Fibroblast of skin of abdomen (primary cell): ENCODE measurements around the gene PCLO. TPM values are rescaled to one million over a fixed set of nuclear protein-coding genes. Genes with fewer than 3 reads are reported as not detected.

Experiments used
- DNase-seq: peaks from one replicate; pipeline ENCODE4 v3.0.0-alpha.2; 2013
- polyA plus RNA-seq, 2 experiments: library from polyadenylated mRNA; unstranded; fragments of 120-200 nt; gene quantifications; one replicate each; pipeline ENCODE4 v1.2.1, GENCODE V29; 2013; ENCODE audit not compliant: insufficient read length in 2 of 2

Gene PCLO, protein sequence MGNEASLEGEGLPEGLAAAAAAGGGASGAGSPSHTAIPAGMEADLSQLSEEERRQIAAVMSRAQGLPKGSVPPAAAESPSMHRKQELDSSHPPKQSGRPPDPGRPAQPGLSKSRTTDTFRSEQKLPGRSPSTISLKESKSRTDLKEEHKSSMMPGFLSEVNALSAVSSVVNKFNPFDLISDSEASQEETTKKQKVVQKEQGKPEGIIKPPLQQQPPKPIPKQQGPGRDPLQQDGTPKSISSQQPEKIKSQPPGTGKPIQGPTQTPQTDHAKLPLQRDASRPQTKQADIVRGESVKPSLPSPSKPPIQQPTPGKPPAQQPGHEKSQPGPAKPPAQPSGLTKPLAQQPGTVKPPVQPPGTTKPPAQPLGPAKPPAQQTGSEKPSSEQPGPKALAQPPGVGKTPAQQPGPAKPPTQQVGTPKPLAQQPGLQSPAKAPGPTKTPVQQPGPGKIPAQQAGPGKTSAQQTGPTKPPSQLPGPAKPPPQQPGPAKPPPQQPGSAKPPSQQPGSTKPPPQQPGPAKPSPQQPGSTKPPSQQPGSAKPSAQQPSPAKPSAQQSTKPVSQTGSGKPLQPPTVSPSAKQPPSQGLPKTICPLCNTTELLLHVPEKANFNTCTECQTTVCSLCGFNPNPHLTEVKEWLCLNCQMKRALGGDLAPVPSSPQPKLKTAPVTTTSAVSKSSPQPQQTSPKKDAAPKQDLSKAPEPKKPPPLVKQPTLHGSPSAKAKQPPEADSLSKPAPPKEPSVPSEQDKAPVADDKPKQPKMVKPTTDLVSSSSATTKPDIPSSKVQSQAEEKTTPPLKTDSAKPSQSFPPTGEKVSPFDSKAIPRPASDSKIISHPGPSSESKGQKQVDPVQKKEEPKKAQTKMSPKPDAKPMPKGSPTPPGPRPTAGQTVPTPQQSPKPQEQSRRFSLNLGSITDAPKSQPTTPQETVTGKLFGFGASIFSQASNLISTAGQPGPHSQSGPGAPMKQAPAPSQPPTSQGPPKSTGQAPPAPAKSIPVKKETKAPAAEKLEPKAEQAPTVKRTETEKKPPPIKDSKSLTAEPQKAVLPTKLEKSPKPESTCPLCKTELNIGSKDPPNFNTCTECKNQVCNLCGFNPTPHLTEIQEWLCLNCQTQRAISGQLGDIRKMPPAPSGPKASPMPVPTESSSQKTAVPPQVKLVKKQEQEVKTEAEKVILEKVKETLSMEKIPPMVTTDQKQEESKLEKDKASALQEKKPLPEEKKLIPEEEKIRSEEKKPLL (N-terminal part only)
- 0.17 TPM for polyA plus RNA-seq (2013, experiment 1 of 2; ENCODE audit: insufficient read length)
- 0.17 TPM for polyA plus RNA-seq (2013, experiment 2 of 2; ENCODE audit: insufficient read length)

DNA sequence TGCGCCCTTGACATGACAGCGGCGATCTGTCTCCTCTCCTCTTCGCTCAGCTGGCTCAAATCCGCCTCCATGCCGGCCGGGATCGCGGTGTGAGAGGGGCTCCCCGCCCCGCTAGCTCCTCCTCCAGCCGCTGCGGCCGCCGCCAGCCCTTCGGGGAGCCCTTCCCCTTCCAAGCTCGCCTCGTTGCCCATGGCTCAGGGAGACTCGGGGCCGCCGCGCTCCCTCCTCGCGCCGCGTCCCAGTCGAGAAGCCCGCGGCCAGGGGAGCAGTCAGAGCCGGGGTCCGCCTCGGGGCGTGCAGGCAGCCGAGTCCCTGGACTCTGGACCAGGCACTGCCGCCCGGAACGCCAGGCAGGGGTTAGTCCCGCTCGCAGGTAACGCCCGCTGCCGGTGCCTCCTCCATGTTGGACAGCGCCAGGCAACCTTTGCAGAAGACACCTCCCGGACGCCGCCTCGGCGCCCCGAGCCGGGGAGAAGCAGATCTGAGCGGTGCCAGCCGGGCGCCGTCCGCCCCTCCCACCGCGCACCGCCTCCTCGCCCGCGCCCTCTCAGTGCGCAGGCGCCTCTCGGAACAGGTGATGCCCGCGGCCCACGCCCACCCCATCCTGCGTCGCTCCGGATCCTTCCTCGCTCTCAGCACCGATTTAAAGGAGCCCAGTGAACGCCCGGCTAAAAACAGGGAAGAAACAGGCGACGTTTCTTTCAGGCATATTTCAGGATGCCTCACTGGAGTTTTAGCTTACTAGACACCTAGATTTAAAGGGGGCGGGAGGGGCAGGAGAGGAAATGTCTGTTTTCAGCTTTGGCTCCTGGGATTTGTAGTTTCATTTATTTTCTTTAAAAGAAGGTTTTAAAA lies at the start of gene PCLO:
Gene PCLO, minus strand, starts transcription at position 483 of the 855 bp plus-strand sequence. Its CDS starts 292 bp downstream, at position 191.
- DNase-seq: peak; percentile 33

DNA sequence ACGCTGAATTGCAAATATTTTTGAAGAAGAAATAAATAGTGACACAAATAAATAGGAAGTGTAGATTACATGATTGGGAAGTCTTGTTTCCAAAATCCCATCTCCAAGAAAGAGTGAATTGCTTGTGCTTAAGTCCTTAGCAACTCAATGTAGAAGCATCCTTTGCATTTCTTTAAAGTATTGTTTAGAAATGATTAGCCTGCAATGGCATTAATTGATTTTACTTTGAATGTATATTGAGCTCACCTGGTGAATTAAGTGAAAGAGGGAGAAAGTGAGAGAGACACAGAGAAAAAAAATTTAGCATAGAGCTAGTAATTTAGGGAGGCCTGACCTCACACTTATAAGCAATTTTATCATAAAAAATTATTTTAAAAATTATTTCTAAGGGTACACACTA lies 49.0 kb upstream of the PCLO start:
- no peak for DNase-seq

DNA sequence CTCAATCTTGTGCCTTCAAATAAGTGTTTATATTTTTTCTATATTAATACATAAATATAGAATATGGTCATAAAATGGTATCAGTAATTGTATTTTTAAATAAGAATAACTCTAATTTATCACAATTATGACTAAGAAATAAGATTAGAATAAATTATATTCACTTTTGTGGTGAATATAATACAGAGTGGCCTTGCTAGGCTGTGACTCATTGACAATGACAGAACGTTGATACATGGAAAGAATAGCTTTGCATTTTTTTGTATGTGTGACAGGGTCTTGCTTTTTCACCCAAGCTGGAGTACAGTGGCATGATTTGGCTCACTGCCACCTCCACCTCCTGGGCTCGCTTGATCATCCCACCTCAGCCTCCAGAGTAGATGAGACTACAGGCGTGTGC lies 47.8 kb upstream of the PCLO start:
- DNase-seq: no peak

DNA sequence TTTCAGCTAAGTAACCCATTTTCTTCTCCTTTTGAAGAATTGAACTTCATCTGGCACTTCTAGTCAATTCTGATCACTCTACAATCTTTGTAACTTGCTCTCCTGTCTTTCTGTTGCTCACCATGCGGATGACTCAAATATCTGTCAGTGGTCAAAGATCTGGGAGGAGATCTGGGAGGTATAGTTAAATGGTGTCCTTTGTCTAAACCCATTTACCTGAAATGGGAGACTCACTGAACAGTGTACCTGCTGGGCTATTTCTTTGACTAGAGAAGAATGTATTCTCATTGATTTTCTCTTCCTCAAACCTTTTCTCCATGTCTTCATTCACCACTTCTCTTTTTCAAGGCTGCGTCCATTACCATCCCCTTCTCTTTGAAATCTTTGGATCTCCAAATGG lies 42.0 kb upstream of the PCLO start:
- DNase-seq: no peak

DNA sequence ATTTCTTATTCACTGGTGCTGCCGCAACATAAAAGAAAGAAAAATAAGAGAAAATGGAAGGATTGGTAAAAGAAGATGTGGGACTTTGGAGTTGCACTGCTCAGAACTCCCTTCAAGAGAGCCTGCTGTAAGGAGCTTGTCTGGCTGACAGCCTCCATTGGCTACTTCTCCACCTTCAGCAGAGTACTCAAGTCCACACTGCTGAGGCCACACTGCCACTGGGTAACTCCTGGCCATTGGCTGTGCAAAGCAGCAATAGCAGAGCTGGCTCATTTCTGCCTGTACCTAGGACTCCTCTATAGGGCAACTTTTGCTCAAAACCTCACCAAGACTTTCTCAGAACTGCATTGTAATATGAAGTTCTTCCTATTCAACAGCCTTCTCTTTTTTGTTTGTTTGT lies 38.7 kb upstream of the PCLO start:
- no peak for DNase-seq

DNA sequence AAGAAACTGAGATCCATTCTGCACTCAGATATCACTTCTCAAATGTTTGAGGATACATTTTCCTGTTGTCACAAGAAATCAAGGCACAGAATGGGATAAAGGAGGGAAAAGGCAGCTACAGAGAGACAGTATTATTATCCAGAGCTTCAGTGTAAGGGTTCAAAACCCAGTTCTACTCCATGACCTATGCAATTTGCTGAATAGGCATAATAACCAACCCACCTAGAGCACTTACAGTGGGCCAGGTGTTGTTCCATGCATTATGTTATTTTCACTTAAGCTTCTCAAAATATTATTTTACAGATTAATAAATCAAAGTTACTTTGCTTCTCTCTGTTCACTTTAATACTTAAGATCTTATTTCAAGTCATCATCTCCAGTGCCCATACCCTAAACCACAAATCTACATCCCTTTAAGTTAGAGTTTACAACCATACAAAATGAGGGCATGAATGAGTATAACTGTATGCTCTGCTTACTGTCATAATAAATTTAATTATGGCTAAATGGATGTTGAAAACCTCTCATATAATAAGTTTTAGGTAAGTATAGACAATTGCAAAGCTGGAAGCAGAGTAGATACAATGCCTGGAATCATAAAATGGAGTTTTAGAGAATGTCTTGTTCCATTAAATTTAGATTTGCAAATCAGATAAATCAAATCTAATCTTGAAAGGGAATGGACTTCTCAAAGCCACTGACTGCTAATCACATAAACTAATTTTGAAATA lies 28.1 kb upstream of the PCLO start:
- no peak for DNase-seq

DNA sequence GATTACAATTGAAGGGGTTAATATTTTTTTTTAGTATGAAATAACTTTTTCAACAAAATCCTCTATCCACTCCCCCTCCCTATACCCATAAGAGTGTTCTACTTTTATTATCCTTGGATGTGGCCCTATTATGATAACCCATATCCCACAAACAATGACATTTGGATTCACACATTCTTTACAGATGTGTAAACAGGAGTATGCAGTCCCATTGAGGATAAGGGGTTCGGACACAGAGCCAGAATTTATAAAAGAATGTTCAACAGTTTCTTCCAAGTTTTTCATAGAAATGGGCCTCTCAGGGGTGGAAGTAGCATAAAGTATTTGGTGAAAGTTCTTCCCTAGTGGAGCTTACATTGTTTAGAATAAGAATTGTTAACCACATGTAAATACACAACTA lies 16.1 kb upstream of the PCLO start:
- peak; percentile 0 for DNase-seq

DNA sequence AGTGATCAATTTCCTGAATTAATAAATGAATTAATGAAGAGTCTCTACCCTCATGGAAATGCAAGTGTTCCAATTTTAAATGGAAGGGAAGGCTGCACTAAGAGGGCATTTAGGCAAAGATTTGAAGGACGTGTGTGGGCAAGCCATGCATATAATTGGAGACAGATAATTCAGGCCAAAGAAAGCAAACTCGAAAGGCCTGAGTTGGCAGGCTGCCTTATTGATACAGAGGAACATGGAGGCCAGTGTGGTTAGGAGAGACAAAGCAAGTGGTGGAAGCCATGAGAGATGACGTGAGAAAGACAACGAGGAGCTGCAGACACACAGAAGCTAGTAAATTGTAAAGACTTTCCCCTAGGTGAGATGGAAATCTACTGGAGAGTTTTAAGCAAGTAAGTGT lies 15.4 kb upstream of the PCLO start:
- DNase-seq: no peak

DNA sequence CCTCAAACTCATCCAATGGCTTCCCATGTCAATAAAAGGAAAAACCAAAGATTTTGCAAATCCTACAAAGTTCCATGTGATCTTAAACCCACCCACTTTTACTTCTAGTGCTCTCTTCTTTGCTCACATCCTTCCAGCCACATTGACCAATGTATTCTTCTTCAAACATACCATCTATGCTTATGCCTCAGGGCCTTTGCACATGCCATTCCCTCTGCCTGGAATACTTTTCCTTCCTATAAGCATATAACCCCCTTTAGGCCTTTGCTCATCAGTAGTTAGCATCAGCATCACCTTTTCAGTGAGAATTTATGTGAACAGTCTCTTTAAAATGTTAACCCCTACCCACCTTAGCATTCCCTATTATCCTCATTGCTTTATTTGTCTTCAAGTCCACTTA lies 11.0 kb upstream of the PCLO start:
- DNase-seq: no peak

DNA sequence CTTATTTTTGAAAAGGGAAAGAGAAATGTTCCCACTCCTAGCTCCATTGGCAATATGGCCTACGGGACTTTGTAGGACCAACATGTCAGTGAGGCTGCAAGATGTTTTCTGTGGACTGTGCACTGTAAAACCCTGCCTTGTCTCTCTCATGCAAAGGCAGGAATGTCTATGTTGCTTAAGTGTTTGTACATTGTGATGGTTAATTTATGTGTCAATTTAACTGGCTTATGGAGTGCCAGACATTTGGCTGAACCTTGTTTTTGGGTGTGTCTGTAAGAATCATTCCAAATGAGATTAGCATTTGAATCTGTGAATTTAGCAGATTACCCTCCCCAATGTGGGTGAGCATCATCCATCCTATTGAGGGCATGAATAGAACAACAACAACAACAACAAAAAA lies 4.1 kb upstream of the PCLO start:
- DNase-seq: no peak

DNA sequence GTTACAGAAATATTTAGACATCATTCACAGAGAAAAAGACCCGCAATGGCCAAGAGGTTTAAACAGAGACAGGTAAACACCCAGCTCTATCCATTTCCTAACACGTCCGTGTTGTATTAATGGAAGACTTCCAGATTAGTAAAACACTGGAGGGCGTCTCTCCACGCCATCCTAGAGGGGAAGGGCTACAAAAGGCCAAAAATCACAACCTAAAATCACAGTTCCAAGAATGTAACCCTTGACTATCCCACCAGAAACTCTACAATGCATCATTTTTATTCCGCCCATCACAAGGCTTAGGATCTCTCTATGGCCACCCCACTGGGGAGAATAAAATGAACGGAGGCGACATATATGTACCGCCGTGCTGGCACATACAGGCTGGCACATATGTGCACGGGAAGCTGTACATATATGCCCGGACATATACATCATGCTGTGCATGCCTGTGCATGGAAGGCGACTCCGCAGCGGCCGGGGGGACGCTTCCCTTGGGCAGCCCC lies 734 bp downstream of the PCLO start:
- DNase-seq: no peak

DNA sequence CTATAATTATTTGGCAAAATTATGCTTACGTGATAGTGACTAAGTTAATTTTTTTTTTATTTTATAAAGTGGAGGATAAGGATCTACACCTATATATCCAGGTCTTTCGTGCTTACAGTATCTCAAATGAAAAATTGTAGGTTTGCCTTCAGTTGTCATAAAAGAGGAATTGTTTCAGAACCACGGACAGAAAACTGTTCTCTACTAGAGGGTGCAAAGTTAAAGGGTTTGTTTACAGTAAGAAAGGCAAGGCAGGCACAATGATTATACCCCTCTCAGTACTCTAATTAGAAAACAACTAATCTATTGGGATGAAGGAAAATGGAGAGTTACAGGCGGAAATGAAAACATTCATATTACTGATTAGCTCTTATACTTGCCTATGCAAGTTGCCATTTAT lies 1.5 kb downstream of the PCLO start:
- no peak for DNase-seq

DNA sequence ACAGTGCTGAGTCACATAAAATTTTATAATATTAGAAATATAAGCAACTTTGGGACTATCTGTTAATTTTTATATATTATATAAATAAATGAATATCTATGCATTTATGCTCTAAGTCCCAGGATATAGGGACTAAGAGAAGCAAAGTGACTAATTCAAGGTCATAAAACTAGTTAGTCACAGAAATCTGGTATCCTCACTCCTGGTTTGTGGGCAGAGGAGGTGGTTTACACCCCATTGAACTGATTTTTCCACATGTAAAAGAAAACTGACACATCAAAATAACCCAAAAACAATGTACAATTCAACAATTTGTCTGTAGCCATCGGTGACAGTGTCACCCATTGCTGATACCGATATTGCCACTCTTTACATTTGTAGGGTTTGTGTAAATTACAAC lies 3.0 kb downstream of the PCLO start:
- DNase-seq: no peak

DNA sequence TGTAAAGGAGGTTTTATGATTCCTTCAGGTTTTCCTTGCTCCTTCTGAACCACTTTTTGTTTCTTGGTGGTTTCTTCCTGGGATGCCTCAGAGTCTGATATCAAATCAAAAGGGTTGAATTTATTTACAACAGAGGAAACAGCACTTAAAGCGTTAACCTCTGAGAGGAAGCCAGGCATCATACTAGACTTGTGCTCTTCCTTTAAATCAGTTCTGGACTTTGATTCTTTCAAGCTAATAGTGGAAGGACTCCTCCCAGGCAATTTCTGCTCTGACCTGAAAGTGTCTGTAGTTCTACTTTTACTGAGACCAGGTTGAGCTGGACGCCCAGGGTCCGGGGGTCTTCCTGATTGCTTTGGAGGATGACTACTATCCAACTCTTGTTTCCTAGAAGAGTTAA lies 6.7 kb downstream of the PCLO start:
- DNase-seq: no peak

DNA sequence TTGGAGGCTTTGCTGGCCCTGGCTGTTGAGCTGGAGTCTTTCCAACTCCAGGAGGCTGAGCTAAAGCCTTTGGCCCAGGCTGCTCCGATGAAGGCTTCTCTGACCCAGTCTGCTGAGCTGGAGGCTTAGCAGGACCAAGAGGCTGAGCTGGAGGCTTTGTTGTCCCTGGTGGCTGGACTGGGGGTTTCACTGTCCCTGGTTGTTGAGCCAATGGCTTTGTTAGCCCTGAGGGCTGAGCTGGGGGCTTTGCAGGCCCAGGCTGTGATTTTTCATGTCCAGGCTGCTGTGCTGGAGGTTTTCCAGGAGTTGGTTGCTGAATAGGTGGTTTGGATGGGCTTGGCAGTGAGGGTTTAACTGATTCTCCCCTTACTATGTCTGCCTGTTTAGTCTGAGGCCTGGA lies 7.3 kb downstream of the PCLO start:
- DNase-seq: no peak

DNA sequence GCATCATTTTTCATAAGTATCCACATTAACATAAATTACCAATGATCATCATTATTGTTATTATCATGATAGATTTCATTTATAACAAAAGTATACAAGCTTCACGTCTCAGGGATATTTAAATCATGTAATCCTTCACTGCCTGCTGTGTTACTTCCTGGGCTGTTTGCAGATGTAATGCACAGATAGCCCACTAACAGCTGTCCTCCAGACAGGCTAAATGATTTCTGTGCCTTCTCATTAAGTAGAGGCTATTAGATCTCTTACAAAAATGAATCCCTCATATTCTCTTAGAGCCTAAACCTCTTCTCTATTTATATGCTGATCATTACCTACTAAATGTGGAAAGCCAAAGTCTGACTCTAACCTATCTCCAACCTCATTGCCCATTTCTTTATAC lies 9.3 kb downstream of the PCLO start:
- no peak for DNase-seq

DNA sequence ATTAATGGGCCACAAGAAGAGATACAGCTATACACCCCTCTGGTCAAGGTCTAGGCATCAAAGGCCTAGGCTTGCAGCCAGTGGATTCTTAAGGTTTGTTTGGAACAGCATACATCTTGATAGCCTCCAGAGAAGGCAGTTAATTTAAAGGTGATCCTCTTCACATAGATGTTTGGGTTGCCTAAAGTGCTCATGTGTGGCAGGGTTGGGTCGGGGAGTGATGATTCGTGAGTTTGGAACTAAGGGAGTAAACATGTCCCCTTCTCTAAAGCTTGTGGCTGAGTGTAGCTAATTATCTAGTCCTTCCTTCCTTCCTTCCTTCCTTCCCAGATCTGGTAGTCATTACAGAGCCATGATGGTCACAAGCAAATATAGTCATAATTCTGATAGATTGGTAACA lies 12.4 kb downstream of the PCLO start:
- no peak for DNase-seq

DNA sequence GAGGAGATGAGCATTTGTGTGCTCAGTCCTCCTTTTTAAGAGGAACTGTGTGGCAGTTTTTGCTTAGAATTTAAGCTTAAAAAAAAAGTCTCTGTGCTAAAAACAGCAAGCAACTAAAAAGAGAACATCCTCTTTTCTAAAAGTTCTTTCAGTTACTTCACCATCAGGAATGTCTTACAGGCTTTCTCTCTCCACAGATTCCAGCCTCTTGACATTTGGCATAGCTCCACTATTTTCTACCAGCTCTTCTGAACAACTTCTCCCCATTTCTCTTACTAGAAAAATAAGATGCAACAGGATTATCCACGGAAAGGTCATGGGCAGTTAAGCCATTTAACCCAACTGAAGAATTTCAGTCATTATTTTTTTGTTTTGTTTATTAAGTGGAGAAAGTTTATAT lies 13.2 kb downstream of the PCLO start:
- DNase-seq: peak; percentile 10

DNA sequence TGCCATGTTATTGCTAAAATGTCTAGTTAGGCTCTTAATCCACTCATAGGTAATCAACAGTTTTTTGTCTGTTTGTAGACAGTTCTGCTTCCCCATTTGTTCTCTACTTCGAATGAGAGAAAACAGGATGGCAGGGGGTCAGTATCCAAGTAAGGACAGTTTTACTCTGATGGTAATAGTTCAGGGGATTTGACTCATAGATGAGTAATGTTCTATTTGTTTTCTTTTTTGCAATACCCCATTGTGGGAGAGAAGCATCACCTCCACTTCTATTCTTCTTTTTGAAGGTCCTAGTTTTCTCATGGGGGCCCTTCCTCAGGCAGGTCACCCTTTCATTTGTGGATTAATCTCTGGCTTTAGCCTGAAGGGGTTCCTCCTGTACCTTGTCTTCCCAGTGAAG lies 13.9 kb downstream of the PCLO start:
- DNase-seq: no peak

DNA sequence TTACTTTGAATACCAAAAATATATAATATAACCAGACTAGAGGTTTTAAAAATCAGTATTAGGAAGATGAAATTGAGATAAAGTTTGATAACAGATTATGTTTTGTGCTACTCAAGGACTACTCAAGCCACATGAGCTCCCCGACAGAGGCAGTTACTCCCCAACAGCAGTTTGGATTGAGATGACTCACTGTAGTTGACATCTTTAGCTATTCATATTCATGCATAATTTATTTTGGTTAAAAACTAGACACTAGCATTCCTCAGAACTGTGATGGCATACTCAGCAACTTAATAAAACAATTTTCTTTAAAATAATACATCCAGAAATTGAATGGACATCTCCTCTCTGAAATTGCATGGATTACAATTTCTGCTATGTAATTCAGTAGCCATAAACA lies 19.6 kb downstream of the PCLO start:
- DNase-seq: no peak

DNA sequence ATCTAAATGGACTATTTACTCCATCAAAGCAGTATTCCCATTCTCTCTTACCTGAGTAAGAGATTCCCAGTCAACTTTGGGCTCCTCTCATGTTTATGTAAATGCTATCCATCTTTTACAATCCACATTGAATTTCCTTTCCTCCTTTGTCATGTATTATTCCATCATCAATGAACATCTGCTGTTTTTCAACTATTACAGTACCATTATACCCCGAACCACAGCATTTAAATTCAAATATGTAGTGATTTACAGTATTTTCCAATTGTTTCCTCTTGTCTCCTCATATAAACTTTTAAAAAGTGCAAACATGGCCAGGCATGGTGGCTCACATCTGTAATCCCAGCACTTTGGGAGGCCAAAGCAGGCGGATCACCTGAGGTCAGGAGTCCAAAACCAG lies 20.3 kb downstream of the PCLO start:
- no peak for DNase-seq
